ENCODE measurements around the gene WDR45B.

Gene WDR45B

GRCh38 chr17:82633343-82633742 is 14.9 kb downstream of the WDR45B start:
- Histone ChIP-seq H3K27ac (ENCODE audit: poor library complexity, severe bottlenecking) (no peak overlapping the region), H3K9me3 (ENCODE audit: severe bottlenecking) (peaks cover 11% of the 10 kb centered on the region), H3K36me3 (ENCODE audit: low read depth) (peaks cover 56% of the 10 kb centered on the region), H3K4me1 (ENCODE audit: insufficient read depth, poor library complexity, severe bottlenecking) (no peaks in the 10 kb centered on the region), H3K27me3 (ENCODE audit: insufficient read depth, poor library complexity, severe bottlenecking) (no peaks in the 10 kb centered on the region), H3K4me3 (ENCODE audit: severe bottlenecking) (no peak overlapping the region)
- ATAC-seq (ENCODE audit: low read depth) = no peak
- no peak for TF ChIP-seq CTCF (IDR thresholded peaks at IDR 0.05; ENCODE audit: poor library complexity, severe bottlenecking)
- DNase-seq (ENCODE audit: low spot score) = no peak

GRCh38 chr17:82632451-82632850 is 15.8 kb downstream of the WDR45B start:
- ATAC-seq (ENCODE audit: low read depth) = no peak
- no peaks in the 10 kb centered on the region for H3K4me1 ChIP-seq (ENCODE audit: insufficient read depth, poor library complexity, severe bottlenecking)
- H3K9me3 ChIP-seq (ENCODE audit: severe bottlenecking) = peaks cover 7% of the 10 kb centered on the region
- DNase-seq (ENCODE audit: low spot score) = no peak
- H3K36me3 ChIP-seq (ENCODE audit: low read depth) = peaks cover 59% of the 10 kb centered on the region
- H3K4me3 ChIP-seq (ENCODE audit: severe bottlenecking) = no peak overlapping the region
- no peak for TF ChIP-seq CTCF (IDR thresholded peaks at IDR 0.05; ENCODE audit: poor library complexity, severe bottlenecking)
- H3K27me3 ChIP-seq (ENCODE audit: insufficient read depth, poor library complexity, severe bottlenecking) = no peaks in the 10 kb centered on the region
- H3K27ac ChIP-seq (ENCODE audit: poor library complexity, severe bottlenecking) = no peak overlapping the region

- no peak for DNase-seq (ENCODE audit: low spot score)
- Histone ChIP-seq H3K9me3 (ENCODE audit: severe bottlenecking) (peaks cover 1% of the 10 kb centered on the region), H3K27ac (ENCODE audit: poor library complexity, severe bottlenecking) (no peak overlapping the region), H3K27me3 (ENCODE audit: insufficient read depth, poor library complexity, severe bottlenecking) (no peaks in the 10 kb centered on the region), H3K4me1 (ENCODE audit: insufficient read depth, poor library complexity, severe bottlenecking) (no peaks in the 10 kb centered on the region), H3K36me3 (ENCODE audit: low read depth) (peaks cover 59% of the 10 kb centered on the region), H3K4me3 (ENCODE audit: severe bottlenecking) (no peak overlapping the region)
- no peak for TF ChIP-seq CTCF (IDR thresholded peaks at IDR 0.05; ENCODE audit: poor library complexity, severe bottlenecking)
- no peak for ATAC-seq (ENCODE audit: low read depth)
Measured at GRCh38 chr17:82631544-82631943, 16.7 kb downstream of the WDR45B start.

GRCh38 chr17:82630212-82630611 is 18.0 kb downstream of the WDR45B start:
- ATAC-seq (ENCODE audit: low read depth) = no peak
- no peak for DNase-seq (ENCODE audit: low spot score)
- no peak overlapping the region for H3K4me3 ChIP-seq (ENCODE audit: severe bottlenecking)
- H3K36me3 ChIP-seq (ENCODE audit: low read depth) = peaks cover 59% of the 10 kb centered on the region
- no peaks in the 10 kb centered on the region for H3K9me3 ChIP-seq (ENCODE audit: severe bottlenecking)
- no peak for TF ChIP-seq CTCF (IDR thresholded peaks at IDR 0.05; ENCODE audit: poor library complexity, severe bottlenecking)
- H3K4me1 ChIP-seq (ENCODE audit: insufficient read depth, poor library complexity, severe bottlenecking) = no peaks in the 10 kb centered on the region
- H3K27ac ChIP-seq (ENCODE audit: poor library complexity, severe bottlenecking) = no peak overlapping the region
- no peaks in the 10 kb centered on the region for H3K27me3 ChIP-seq (ENCODE audit: insufficient read depth, poor library complexity, severe bottlenecking)

- H3K4me3 ChIP-seq (ENCODE audit: severe bottlenecking) = no peak overlapping the region
- ATAC-seq (ENCODE audit: low read depth) (no peak), DNase-seq (ENCODE audit: low spot score) (no peak)
- no peaks in the 10 kb centered on the region for H3K27me3 ChIP-seq (ENCODE audit: insufficient read depth, poor library complexity, severe bottlenecking)
- TF ChIP-seq CTCF (IDR thresholded peaks at IDR 0.05; ENCODE audit: poor library complexity, severe bottlenecking) = no peak
- H3K4me1 ChIP-seq (ENCODE audit: insufficient read depth, poor library complexity, severe bottlenecking) = no peaks in the 10 kb centered on the region
- no peaks in the 10 kb centered on the region for H3K9me3 ChIP-seq (ENCODE audit: severe bottlenecking)
- H3K36me3 ChIP-seq (ENCODE audit: low read depth) = peaks cover 61% of the 10 kb centered on the region
- H3K27ac ChIP-seq (ENCODE audit: poor library complexity, severe bottlenecking) = no peak overlapping the region
Measured at GRCh38 chr17:82629748-82630147, 18.5 kb downstream of the WDR45B start.
